Prostate gland (tissue), 2 donors: ENCODE measurements around the gene ELP1.

Experiments used
- POLR2A ChIP-seq: fragments of 450-650 bp; IDR thresholded peaks from one replicate; pipeline ENCODE4 v1.6.1; 2016; ENCODE audit warnings: antibody characterized with exemption, mild to moderate bottlenecking
- POLR2AphosphoS5 ChIP-seq: sonication (generic); formaldehyde crosslinking; IDR thresholded peaks from one replicate; pipeline ENCODE4 v1.6.1; 2017; ENCODE audit warnings: antibody characterized with exemption
- TF ChIP-seq, protein P1 (sequence below), 4 experiments: fragments of 200-600 bp in 2 of 4; fragments of 450-650 bp in 2 of 4; sonication (generic) in 2 of 4; IDR thresholded peaks; 1 replicate in 3 of 4; 2 replicates in 1 of 4; pipeline ENCODE4 v1.5.1; 2016 to 2019; ENCODE audit warnings: antibody characterized with exemption in 4 of 4, mild to moderate bottlenecking in 2 of 4, moderate library complexity in 2 of 4

DNA sequence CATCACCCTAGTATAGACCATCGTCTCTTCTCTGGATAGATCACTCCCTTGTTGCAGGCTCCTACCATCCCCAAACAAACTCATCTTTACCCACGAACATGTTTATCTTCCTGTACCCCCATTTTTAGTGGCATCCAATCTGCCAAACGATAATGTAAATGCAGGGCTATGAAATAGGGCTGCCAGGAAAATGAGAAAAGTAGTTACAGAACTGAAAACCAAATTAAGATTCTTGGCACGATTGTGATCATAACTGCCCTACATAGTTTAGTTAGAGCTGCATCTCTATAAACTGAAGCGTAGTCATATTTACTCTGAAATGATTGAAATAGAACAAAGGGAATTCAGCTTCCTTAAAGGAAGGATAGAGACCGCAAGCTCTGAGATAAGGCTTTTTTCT lies 26.4 kb upstream of the ELP1 start:
- TF ChIP-seq, protein P1, sequence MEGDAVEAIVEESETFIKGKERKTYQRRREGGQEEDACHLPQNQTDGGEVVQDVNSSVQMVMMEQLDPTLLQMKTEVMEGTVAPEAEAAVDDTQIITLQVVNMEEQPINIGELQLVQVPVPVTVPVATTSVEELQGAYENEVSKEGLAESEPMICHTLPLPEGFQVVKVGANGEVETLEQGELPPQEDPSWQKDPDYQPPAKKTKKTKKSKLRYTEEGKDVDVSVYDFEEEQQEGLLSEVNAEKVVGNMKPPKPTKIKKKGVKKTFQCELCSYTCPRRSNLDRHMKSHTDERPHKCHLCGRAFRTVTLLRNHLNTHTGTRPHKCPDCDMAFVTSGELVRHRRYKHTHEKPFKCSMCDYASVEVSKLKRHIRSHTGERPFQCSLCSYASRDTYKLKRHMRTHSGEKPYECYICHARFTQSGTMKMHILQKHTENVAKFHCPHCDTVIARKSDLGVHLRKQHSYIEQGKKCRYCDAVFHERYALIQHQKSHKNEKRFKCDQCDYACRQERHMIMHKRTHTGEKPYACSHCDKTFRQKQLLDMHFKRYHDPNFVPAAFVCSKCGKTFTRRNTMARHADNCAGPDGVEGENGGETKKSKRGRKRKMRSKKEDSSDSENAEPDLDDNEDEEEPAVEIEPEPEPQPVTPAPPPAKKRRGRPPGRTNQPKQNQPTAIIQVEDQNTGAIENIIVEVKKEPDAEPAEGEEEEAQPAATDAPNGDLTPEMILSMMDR (IDR thresholded peaks at IDR 0.05), result no peak
- no peak for TF ChIP-seq POLR2A
- no peak for TF ChIP-seq POLR2AphosphoS5
